ENCODE data around the gene SLC1A3.

The SLC1A3 gene

GRCh38 chr5:36602704-36603321 lies 3.6 kb upstream of the SLC1A3 start:
- Histone ChIP-seq H3K9ac (ENCODE audit: low read depth, low read length) (no peak overlapping the region), H3K4me1 (ENCODE audit: control insufficient read depth, insufficient read depth, low read length) (peaks cover 2% of the 10 kb centered on the region), H3K4me3 (ENCODE audit: low read depth, low read length) (no peak overlapping the region), H3K9me3 (ENCODE audit: control insufficient read depth, insufficient read depth, low read length) (no peaks in the 10 kb centered on the region), H3K27me3 (ENCODE audit: control insufficient read depth, insufficient read depth, low read length) (no peaks in the 10 kb centered on the region), H3K36me3 (ENCODE audit: control insufficient read depth, insufficient read depth, low read length) (no peaks in the 10 kb centered on the region)

- H3K36me3 ChIP-seq (ENCODE audit: control insufficient read depth, insufficient read depth, low read length), result no peaks in the 10 kb centered on the region
- no peaks in the 10 kb centered on the region for H3K27me3 ChIP-seq (ENCODE audit: control insufficient read depth, insufficient read depth, low read length)
- peaks cover 2% of the 10 kb centered on the region for H3K4me1 ChIP-seq (ENCODE audit: control insufficient read depth, insufficient read depth, low read length)
- H3K9me3 ChIP-seq (ENCODE audit: control insufficient read depth, insufficient read depth, low read length), result no peaks in the 10 kb centered on the region
- no peak overlapping the region for H3K4me3 ChIP-seq (ENCODE audit: low read depth, low read length)
- H3K9ac ChIP-seq (ENCODE audit: low read depth, low read length), result no peak overlapping the region
Measured at GRCh38 chr5:36605241-36605640, 1.2 kb upstream of the SLC1A3 start.

GRCh38 chr5:36606036-36606427 lies 374 bp upstream of the SLC1A3 start:
- Histone ChIP-seq H3K9ac (ENCODE audit: low read depth, low read length) (peak overlapping the region; percentile 87), H3K4me3 (ENCODE audit: low read depth, low read length) (peak overlapping the region; percentile 76), H3K9me3 (ENCODE audit: control insufficient read depth, insufficient read depth, low read length) (no peaks in the 10 kb centered on the region), H3K36me3 (ENCODE audit: control insufficient read depth, insufficient read depth, low read length) (no peaks in the 10 kb centered on the region), H3K27me3 (ENCODE audit: control insufficient read depth, insufficient read depth, low read length) (no peaks in the 10 kb centered on the region), H3K4me1 (ENCODE audit: control insufficient read depth, insufficient read depth, low read length) (peaks cover 2% of the 10 kb centered on the region)

GRCh38 chr5:36607114-36607571 lies 737 bp downstream of the SLC1A3 start:
- no peaks in the 10 kb centered on the region for H3K36me3 ChIP-seq (ENCODE audit: control insufficient read depth, insufficient read depth, low read length)
- peaks cover 2% of the 10 kb centered on the region for H3K4me1 ChIP-seq (ENCODE audit: control insufficient read depth, insufficient read depth, low read length)
- H3K9ac ChIP-seq (ENCODE audit: low read depth, low read length), result peak overlapping the region; percentile 87
- no peaks in the 10 kb centered on the region for H3K27me3 ChIP-seq (ENCODE audit: control insufficient read depth, insufficient read depth, low read length)
- no peaks in the 10 kb centered on the region for H3K9me3 ChIP-seq (ENCODE audit: control insufficient read depth, insufficient read depth, low read length)
- H3K4me3 ChIP-seq (ENCODE audit: low read depth, low read length), result peak overlapping the region; percentile 76

- Histone ChIP-seq H3K27me3 (ENCODE audit: control insufficient read depth, insufficient read depth, low read length) (no peaks in the 10 kb centered on the region), H3K9me3 (ENCODE audit: control insufficient read depth, insufficient read depth, low read length) (no peaks in the 10 kb centered on the region), H3K4me3 (ENCODE audit: low read depth, low read length) (peak overlapping the region; percentile 76), H3K9ac (ENCODE audit: low read depth, low read length) (no peak overlapping the region), H3K4me1 (ENCODE audit: control insufficient read depth, insufficient read depth, low read length) (no peaks in the 10 kb centered on the region), H3K36me3 (ENCODE audit: control insufficient read depth, insufficient read depth, low read length) (no peaks in the 10 kb centered on the region)
Measured at GRCh38 chr5:36607838-36608783, 1.7 kb downstream of the SLC1A3 start.

GRCh38 chr5:36610621-36611020 lies 4.2 kb downstream of the SLC1A3 start:
- Histone ChIP-seq H3K9ac (ENCODE audit: low read depth, low read length) (no peak overlapping the region), H3K27me3 (ENCODE audit: control insufficient read depth, insufficient read depth, low read length) (no peaks in the 10 kb centered on the region), H3K4me1 (ENCODE audit: control insufficient read depth, insufficient read depth, low read length) (peaks cover 3% of the 10 kb centered on the region), H3K4me3 (ENCODE audit: low read depth, low read length) (no peak overlapping the region), H3K36me3 (ENCODE audit: control insufficient read depth, insufficient read depth, low read length) (no peaks in the 10 kb centered on the region), H3K9me3 (ENCODE audit: control insufficient read depth, insufficient read depth, low read length) (no peaks in the 10 kb centered on the region)

GRCh38 chr5:36611520-36612274 lies 5.3 kb downstream of the SLC1A3 start:
- H3K36me3 ChIP-seq (ENCODE audit: control insufficient read depth, insufficient read depth, low read length), result no peaks in the 10 kb centered on the region
- H3K9me3 ChIP-seq (ENCODE audit: control insufficient read depth, insufficient read depth, low read length), result no peaks in the 10 kb centered on the region
- H3K27me3 ChIP-seq (ENCODE audit: control insufficient read depth, insufficient read depth, low read length), result no peaks in the 10 kb centered on the region
- H3K4me1 ChIP-seq (ENCODE audit: control insufficient read depth, insufficient read depth, low read length), result peaks cover 3% of the 10 kb centered on the region
- H3K9ac ChIP-seq (ENCODE audit: low read depth, low read length), result no peak overlapping the region
- no peak overlapping the region for H3K4me3 ChIP-seq (ENCODE audit: low read depth, low read length)

GRCh38 chr5:36613241-36613640 lies 6.8 kb downstream of the SLC1A3 start:
- no peaks in the 10 kb centered on the region for H3K36me3 ChIP-seq (ENCODE audit: control insufficient read depth, insufficient read depth, low read length)
- H3K9me3 ChIP-seq (ENCODE audit: control insufficient read depth, insufficient read depth, low read length), result no peaks in the 10 kb centered on the region
- no peak overlapping the region for H3K9ac ChIP-seq (ENCODE audit: low read depth, low read length)
- H3K27me3 ChIP-seq (ENCODE audit: control insufficient read depth, insufficient read depth, low read length), result no peaks in the 10 kb centered on the region
- H3K4me1 ChIP-seq (ENCODE audit: control insufficient read depth, insufficient read depth, low read length), result peaks cover 4% of the 10 kb centered on the region
- no peak overlapping the region for H3K4me3 ChIP-seq (ENCODE audit: low read depth, low read length)

GRCh38 chr5:36613771-36614656 lies 7.6 kb downstream of the SLC1A3 start:
- Histone ChIP-seq H3K4me3 (ENCODE audit: low read depth, low read length) (no peak overlapping the region), H3K4me1 (ENCODE audit: control insufficient read depth, insufficient read depth, low read length) (peaks cover 12% of the 10 kb centered on the region), H3K36me3 (ENCODE audit: control insufficient read depth, insufficient read depth, low read length) (no peaks in the 10 kb centered on the region), H3K9ac (ENCODE audit: low read depth, low read length) (no peak overlapping the region), H3K27me3 (ENCODE audit: control insufficient read depth, insufficient read depth, low read length) (no peaks in the 10 kb centered on the region), H3K9me3 (ENCODE audit: control insufficient read depth, insufficient read depth, low read length) (no peaks in the 10 kb centered on the region)

GRCh38 chr5:36614657-36615308 lies 8.4 kb downstream of the SLC1A3 start:
- Histone ChIP-seq H3K9ac (ENCODE audit: low read depth, low read length) (no peak overlapping the region), H3K27me3 (ENCODE audit: control insufficient read depth, insufficient read depth, low read length) (no peaks in the 10 kb centered on the region), H3K4me1 (ENCODE audit: control insufficient read depth, insufficient read depth, low read length) (peaks cover 19% of the 10 kb centered on the region), H3K4me3 (ENCODE audit: low read depth, low read length) (no peak overlapping the region), H3K9me3 (ENCODE audit: control insufficient read depth, insufficient read depth, low read length) (no peaks in the 10 kb centered on the region), H3K36me3 (ENCODE audit: control insufficient read depth, insufficient read depth, low read length) (no peaks in the 10 kb centered on the region)

Measured in iPS-15b (cell line).